ENCODE measurements around the gene ARSI.

ARSI gene

GRCh38 chr5:150341331-150341730 lies 38.6 kb upstream of the ARSI start:
- Histone ChIP-seq H3K4me2 (ENCODE audit: low read length) (no peak overlapping the region), H3K27ac (ENCODE audit: low read depth, low read length) (no peak overlapping the region), H3K36me3 (ENCODE audit: control insufficient read depth, low read length) (no peaks in the 10 kb centered on the region), H3K79me2 (ENCODE audit: control insufficient read depth, low read length) (no peaks in the 10 kb centered on the region), H3K4me1 (ENCODE audit: control insufficient read depth, low read length) (no peaks in the 10 kb centered on the region), H3K9me2 (replicated peaks; ENCODE audit: control insufficient read depth, low read length) (no peaks in the 10 kb centered on the region), H4K20me1 (ENCODE audit: control insufficient read depth, insufficient read depth, low read depth, low read length) (no peaks in the 10 kb centered on the region), H3F3A (ENCODE audit: control insufficient read depth, insufficient read depth) (no peaks in the 10 kb centered on the region), H3K9me3 (ENCODE audit: control insufficient read depth, insufficient read depth, low read length) (no peaks in the 10 kb centered on the region), H3K4me3 (ENCODE audit: low read length) (no peak overlapping the region), H3K27me3 (ENCODE audit: control insufficient read depth, low read length) (0 out of 2 replicates have a peak, but pooled peaks cover under 1% of the 10 kb centered on the region)
- TF ChIP-seq EZH2phosphoT487 (IDR thresholded peaks at IDR 0.05; ENCODE audit: borderline replicate concordance, low read length) (no peak), CTCF (IDR thresholded peaks at IDR 0.05; ENCODE audit: low read depth, low read length, poor library complexity, severe bottlenecking) (no peak)

- Histone ChIP-seq H3K79me2 (ENCODE audit: control insufficient read depth, low read length) (no peaks in the 10 kb centered on the region), H3K9me2 (replicated peaks; ENCODE audit: control insufficient read depth, low read length) (no peaks in the 10 kb centered on the region), H3K4me2 (ENCODE audit: low read length) (no peak overlapping the region)
Measured at GRCh38 chr5:150340614-150341255, 38.0 kb upstream of the ARSI start.

GRCh38 chr5:150339841-150340240 lies 37.1 kb upstream of the ARSI start:
- H3K4me1 ChIP-seq (ENCODE audit: control insufficient read depth, low read length) = no peaks in the 10 kb centered on the region

More at GRCh38 chr5:150340614-150341255, 38.0 kb upstream of the ARSI start:
- H3K27ac ChIP-seq (ENCODE audit: low read depth, low read length) = no peak overlapping the region
- no peaks in the 10 kb centered on the region for H3K36me3 ChIP-seq (ENCODE audit: control insufficient read depth, low read length)
- TF ChIP-seq CTCF (IDR thresholded peaks at IDR 0.05; ENCODE audit: low read depth, low read length, poor library complexity, severe bottlenecking) (no peak), EZH2phosphoT487 (IDR thresholded peaks at IDR 0.05; ENCODE audit: borderline replicate concordance, low read length) (no peak)
- H4K20me1 ChIP-seq (ENCODE audit: control insufficient read depth, insufficient read depth, low read depth, low read length) = no peaks in the 10 kb centered on the region
- no peaks in the 10 kb centered on the region for H3F3A ChIP-seq (ENCODE audit: control insufficient read depth, insufficient read depth)
- no peaks in the 10 kb centered on the region for H3K4me1 ChIP-seq (ENCODE audit: control insufficient read depth, low read length)
- no peaks in the 10 kb centered on the region for H3K9me3 ChIP-seq (ENCODE audit: control insufficient read depth, insufficient read depth, low read length)
- H3K4me3 ChIP-seq (ENCODE audit: low read length) = no peak overlapping the region
- H3K27me3 ChIP-seq (ENCODE audit: control insufficient read depth, low read length) = 0 out of 2 replicates have a peak, but pooled peaks cover 4% of the 10 kb centered on the region

More at GRCh38 chr5:150339841-150340240, 37.1 kb upstream of the ARSI start:
- Histone ChIP-seq H3K9me2 (replicated peaks; ENCODE audit: control insufficient read depth, low read length) (no peaks in the 10 kb centered on the region), H3K4me2 (ENCODE audit: low read length) (no peak overlapping the region), H3K36me3 (ENCODE audit: control insufficient read depth, low read length) (no peaks in the 10 kb centered on the region), H3K4me3 (ENCODE audit: low read length) (no peak overlapping the region), H4K20me1 (ENCODE audit: control insufficient read depth, insufficient read depth, low read depth, low read length) (no peaks in the 10 kb centered on the region), H3K9me3 (ENCODE audit: control insufficient read depth, insufficient read depth, low read length) (no peaks in the 10 kb centered on the region), H3K27ac (ENCODE audit: low read depth, low read length) (no peak overlapping the region), H3K79me2 (ENCODE audit: control insufficient read depth, low read length) (no peaks in the 10 kb centered on the region), H3F3A (ENCODE audit: control insufficient read depth, insufficient read depth) (no peaks in the 10 kb centered on the region), H3K27me3 (ENCODE audit: control insufficient read depth, low read length) (peaks cover 5% of the 10 kb centered on the region; the same call in 1 of the 2 replicates)
- TF ChIP-seq CTCF (IDR thresholded peaks at IDR 0.05; ENCODE audit: low read depth, low read length, poor library complexity, severe bottlenecking) = no peak
- TF ChIP-seq EZH2phosphoT487 (IDR thresholded peaks at IDR 0.05; ENCODE audit: borderline replicate concordance, low read length) = no peak
